DND-41 (cell line): ENCODE measurements around the gene RTP2.

Source experiments
- EZH2 ChIP-seq: IDR thresholded peaks from 3 replicates; pipeline ENCODE4 v1.6.1; 2012; ENCODE audit warnings: borderline replicate concordance, low read depth, mild to moderate bottlenecking, moderate library complexity, low read length, inconsistent platforms; ENCODE audit not compliant: severe bottlenecking
- TF ChIP-seq, protein P1 (sequence below): IDR thresholded peaks from 2 replicates; pipeline ENCODE4 v1.5.1; 2012; ENCODE audit warnings: borderline replicate concordance, low read length, moderate library complexity, mild to moderate bottlenecking; ENCODE audit not compliant: poor library complexity, severe bottlenecking; ENCODE audit errors: extremely low read depth

DNA sequence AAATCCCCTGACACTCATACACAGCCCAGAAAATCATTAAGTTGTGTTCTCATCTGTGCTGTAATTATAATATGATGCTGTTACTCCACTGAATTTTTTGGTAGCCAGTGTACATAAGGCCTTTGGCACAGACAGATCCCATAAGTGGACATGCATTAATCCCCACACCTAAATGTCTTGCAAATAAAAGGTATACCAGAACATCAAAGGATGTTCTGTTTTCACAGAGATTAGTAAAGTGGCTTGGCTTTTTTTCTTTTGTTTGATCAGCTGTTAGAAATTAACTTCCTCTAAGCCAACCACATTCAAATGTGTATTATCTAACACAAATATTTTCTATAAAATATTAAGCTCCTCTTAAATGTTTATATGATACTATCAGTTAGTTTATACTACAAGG, 34.8 kb downstream of the RTP2 start:
- TF ChIP-seq, protein P1, sequence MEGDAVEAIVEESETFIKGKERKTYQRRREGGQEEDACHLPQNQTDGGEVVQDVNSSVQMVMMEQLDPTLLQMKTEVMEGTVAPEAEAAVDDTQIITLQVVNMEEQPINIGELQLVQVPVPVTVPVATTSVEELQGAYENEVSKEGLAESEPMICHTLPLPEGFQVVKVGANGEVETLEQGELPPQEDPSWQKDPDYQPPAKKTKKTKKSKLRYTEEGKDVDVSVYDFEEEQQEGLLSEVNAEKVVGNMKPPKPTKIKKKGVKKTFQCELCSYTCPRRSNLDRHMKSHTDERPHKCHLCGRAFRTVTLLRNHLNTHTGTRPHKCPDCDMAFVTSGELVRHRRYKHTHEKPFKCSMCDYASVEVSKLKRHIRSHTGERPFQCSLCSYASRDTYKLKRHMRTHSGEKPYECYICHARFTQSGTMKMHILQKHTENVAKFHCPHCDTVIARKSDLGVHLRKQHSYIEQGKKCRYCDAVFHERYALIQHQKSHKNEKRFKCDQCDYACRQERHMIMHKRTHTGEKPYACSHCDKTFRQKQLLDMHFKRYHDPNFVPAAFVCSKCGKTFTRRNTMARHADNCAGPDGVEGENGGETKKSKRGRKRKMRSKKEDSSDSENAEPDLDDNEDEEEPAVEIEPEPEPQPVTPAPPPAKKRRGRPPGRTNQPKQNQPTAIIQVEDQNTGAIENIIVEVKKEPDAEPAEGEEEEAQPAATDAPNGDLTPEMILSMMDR, result no peak
- TF ChIP-seq EZH2, result no peak
